Stromal cell of bone marrow (primary cell): ENCODE measurements around the gene TESK2.

ENCODE experiments used
- DNase-seq: peaks from one replicate; pipeline ENCODE4 v3.0.0-alpha.2; 2012; ENCODE audit warnings: low read depth

TESK2 gene

GRCh38 chr1:45375104-45376090 lies 115.6 kb downstream of the TESK2 start:
- no peak for DNase-seq

- DNase-seq, result no peak
Measured at GRCh38 chr1:45373573-45373972, 117.4 kb downstream of the TESK2 start.

GRCh38 chr1:45370575-45370974 lies 120.4 kb downstream of the TESK2 start:
- DNase-seq, result no peak

- no peak for DNase-seq
Measured at GRCh38 chr1:45365051-45365450, 125.9 kb downstream of the TESK2 start.

GRCh38 chr1:45364294-45364693 lies 126.7 kb downstream of the TESK2 start:
- no peak for DNase-seq

GRCh38 chr1:45360981-45361380 lies 130.0 kb downstream of the TESK2 start:
- peak; percentile 69 for DNase-seq

- peak; percentile 69 for DNase-seq
Measured at GRCh38 chr1:45359882-45360513, 131.0 kb downstream of the TESK2 start.

- no peak for DNase-seq
Measured at GRCh38 chr1:45356186-45356585, 134.8 kb downstream of the TESK2 start.

- DNase-seq, result no peak
Measured at GRCh38 chr1:45355683-45356082, 135.3 kb downstream of the TESK2 start.

- no peak for DNase-seq
Measured at GRCh38 chr1:45354838-45355237, 136.1 kb downstream of the TESK2 start.

GRCh38 chr1:45353685-45354084 lies 137.3 kb downstream of the TESK2 start:
- DNase-seq, result no peak

GRCh38 chr1:45351508-45351907 lies 139.5 kb downstream of the TESK2 start:
- DNase-seq, result no peak

GRCh38 chr1:45348966-45349677 lies 141.8 kb downstream of the TESK2 start:
- no peak for DNase-seq

GRCh38 chr1:45348609-45348965 lies 142.4 kb downstream of the TESK2 start:
- no peak for DNase-seq

- DNase-seq, result no peak
Measured at GRCh38 chr1:45348020-45348419, 142.9 kb downstream of the TESK2 start.

GRCh38 chr1:45346473-45346872 lies 144.5 kb downstream of the TESK2 start:
- DNase-seq, result no peak

- DNase-seq, result no peak
Measured at GRCh38 chr1:45345014-45345413, 145.9 kb downstream of the TESK2 start.

- no peak for DNase-seq
Measured at GRCh38 chr1:45344499-45344898, 146.5 kb downstream of the TESK2 start.

GRCh38 chr1:45340816-45341466 lies 150.0 kb downstream of the TESK2 start:
- DNase-seq, result no peak

- DNase-seq, result peak; percentile 85
Measured at GRCh38 chr1:45339789-45340558, 151.0 kb downstream of the TESK2 start, which contains the start of the genes MUTYH and TOE1. Gene MUTYH (minus strand): TSS chr1:45340440. CDS start chr1:45334505, 5,935 bp downstream. Gene TOE1 (plus strand): TSS chr1:45340170. CDS start chr1:45340253, 83 bp downstream.
